H9 (cell line): ENCODE results near the gene MRGPRD. TPM values are rescaled to one million over a fixed set of nuclear protein-coding genes. Genes with fewer than 3 reads are reported as not detected.
A peak's percentile ranks its signal among the peaks of the same experiment; 100 is the strongest.

ENCODE experiments used
- DNase-seq: peaks from one replicate; pipeline ENCODE4 v3.0.0-alpha.2; 2017
- H2AFZ ChIP-seq: one replicate; pipeline ENCODE4 v1.6.1; 2013; ENCODE audit warnings: mild to moderate bottlenecking, low read length, control low read depth, moderate library complexity
- H2AK5ac ChIP-seq: 2 replicates; pipeline ENCODE4 v1.6.1; 2013; ENCODE audit warnings: low read length, control low read depth, mixed read lengths; ENCODE audit not compliant: insufficient read length
- H2BK120ac ChIP-seq: one replicate; pipeline ENCODE4 v1.6.1; 2013; ENCODE audit warnings: low read depth, mild to moderate bottlenecking, low read length, control low read depth, inconsistent platforms; ENCODE audit not compliant: poor library complexity, severe bottlenecking
- H2BK12ac ChIP-seq: 2 replicates; pipeline ENCODE4 v1.6.1; 2013; ENCODE audit warnings: low read length, control low read depth, mixed read lengths, low read depth; ENCODE audit not compliant: insufficient read length
- H2BK15ac ChIP-seq: 2 replicates; pipeline ENCODE4 v1.6.1; 2013; ENCODE audit warnings: low read depth, low read length, control low read depth
- H2BK20ac ChIP-seq: one replicate; pipeline ENCODE4 v1.6.1; 2013; ENCODE audit warnings: low read depth, mild to moderate bottlenecking, low read length, control low read depth, inconsistent platforms; ENCODE audit not compliant: poor library complexity, severe bottlenecking
- H2BK5ac ChIP-seq: 2 replicates; pipeline ENCODE4 v1.6.1; 2013; ENCODE audit warnings: low read length, control low read depth, mixed read lengths; ENCODE audit not compliant: insufficient read length
- H3K14ac ChIP-seq: 2 replicates; pipeline ENCODE4 v1.6.1; 2013; ENCODE audit warnings: low read length, control low read depth; ENCODE audit not compliant: insufficient read depth
- H3K18ac ChIP-seq: 2 replicates; pipeline ENCODE4 v1.6.1; 2013; ENCODE audit warnings: low read depth, mild to moderate bottlenecking, mixed read lengths, low read length, control low read depth; ENCODE audit not compliant: insufficient read length
- H3K23ac ChIP-seq: 2 replicates; pipeline ENCODE4 v1.6.1; 2013; ENCODE audit warnings: low read length, control low read depth, mixed read lengths, low read depth; ENCODE audit not compliant: insufficient read length
- H3K23me2 ChIP-seq: 2 replicates; pipeline ENCODE4 v1.6.1; 2013; ENCODE audit warnings: low read depth, mild to moderate bottlenecking, mixed read lengths, low read length, control low read depth; ENCODE audit not compliant: insufficient read length, poor library complexity, severe bottlenecking
- H3K27ac ChIP-seq: 2 replicates; pipeline ENCODE4 v1.5.1; 2013; ENCODE audit warnings: low read length, control low read depth, mixed read lengths, low read depth; ENCODE audit not compliant: insufficient read length
- H3K27me3 ChIP-seq: 2 replicates; pipeline ENCODE4 v1.6.1; 2013; ENCODE audit warnings: low read length, control low read depth, inconsistent platforms; ENCODE audit not compliant: insufficient read depth
- H3K4ac ChIP-seq: 2 replicates; pipeline ENCODE4 v1.6.1; 2013; ENCODE audit warnings: low read depth, mild to moderate bottlenecking, control low read depth, inconsistent platforms, low read length, moderate library complexity
- H3K4me1 ChIP-seq: 2 replicates; pipeline ENCODE4 v1.6.1; 2013; ENCODE audit warnings: low read length, control low read depth, inconsistent platforms; ENCODE audit not compliant: insufficient read depth
- H3K4me2 ChIP-seq: 2 replicates; pipeline ENCODE4 v1.6.1; 2013; ENCODE audit warnings: low read length, control low read depth, mixed read lengths; ENCODE audit not compliant: insufficient read length, insufficient read depth
- H3K56ac ChIP-seq: 2 replicates; pipeline ENCODE4 v1.6.1; 2013; ENCODE audit warnings: low read depth, mild to moderate bottlenecking, mixed read lengths, low read length, control low read depth; ENCODE audit not compliant: insufficient read length
- H3K79me1 ChIP-seq: 2 replicates; pipeline ENCODE4 v1.6.1; 2013; ENCODE audit warnings: low read depth, mild to moderate bottlenecking, moderate library complexity, low read length, control low read depth, inconsistent platforms; ENCODE audit not compliant: insufficient read depth, poor library complexity, severe bottlenecking
- H3K79me2 ChIP-seq: 2 replicates; pipeline ENCODE4 v1.6.1; 2013; ENCODE audit warnings: low read length, control low read depth, inconsistent platforms; ENCODE audit not compliant: insufficient read depth
- H3K9ac ChIP-seq: 2 replicates; pipeline ENCODE4 v1.6.1; 2013; ENCODE audit warnings: low read length, control low read depth, mixed read lengths; ENCODE audit not compliant: insufficient read length; ENCODE audit errors: extremely low read depth
- H3K9me3 ChIP-seq: one replicate; pipeline ENCODE4 v1.6.1; 2013; ENCODE audit warnings: low read depth, low read length, inconsistent platforms; ENCODE audit not compliant: control insufficient read depth
- H3T11ph ChIP-seq: one replicate; pipeline ENCODE4 v1.6.1; 2013; ENCODE audit warnings: mild to moderate bottlenecking, low read length, control low read depth, inconsistent platforms
- H4K20me1 ChIP-seq: one replicate; pipeline ENCODE4 v1.6.1; 2013; ENCODE audit not compliant: control insufficient read depth, insufficient read length, insufficient read depth
- H4K5ac ChIP-seq: 2 replicates; pipeline ENCODE4 v1.6.1; 2013; ENCODE audit warnings: low read depth, mild to moderate bottlenecking, mixed read lengths, low read length, control low read depth; ENCODE audit not compliant: insufficient read length
- H4K8ac ChIP-seq: replicated peaks from 2 replicates; pipeline ENCODE4 v1.6.1; 2013; ENCODE audit warnings: low read length, control low read depth, mixed read lengths, low read depth; ENCODE audit not compliant: insufficient read length
- H4K91ac ChIP-seq: 2 replicates; pipeline ENCODE4 v1.6.1; 2013; ENCODE audit warnings: low read depth, mild to moderate bottlenecking, moderate library complexity, mixed read lengths, low read length, control low read depth; ENCODE audit not compliant: insufficient read length
- H3K27ac Mint-ChIP-seq, 3 experiments: 2 replicates in 2 of 3; 3 replicates in 1 of 3; pipeline ENCODE4 v1.8.0; 2020 to 2021; ENCODE audit warnings: mixed read lengths in 3 of 3, mild to moderate bottlenecking in 1 of 3, moderate library complexity in 1 of 3
- H3K27me3 Mint-ChIP-seq: 2 replicates; pipeline ENCODE4 v1.8.0; 2021; ENCODE audit warnings: low read depth, mild to moderate bottlenecking, moderate library complexity, mixed read lengths
- H3K36me3 Mint-ChIP-seq, 3 experiments: 2 replicates in 2 of 3; 3 replicates in 1 of 3; pipeline ENCODE4 v1.8.0; 2020 to 2021; ENCODE audit warnings: low read depth in 3 of 3, mixed read lengths in 3 of 3; ENCODE audit not compliant: insufficient read depth in 1 of 3
- H3K4me1 Mint-ChIP-seq, 2 experiments: 2 replicates each; pipeline ENCODE4 v1.8.0; 2020; ENCODE audit warnings: mixed read lengths in 2 of 2
- H3K4me3 Mint-ChIP-seq, 2 experiments: 2 replicates in 1 of 2; 3 replicates in 1 of 2; pipeline ENCODE4 v1.8.0; 2020 to 2021; ENCODE audit warnings: mild to moderate bottlenecking in 2 of 2, mixed read lengths in 2 of 2, moderate library complexity in 1 of 2
- H3K9me3 Mint-ChIP-seq, 2 experiments: 2 replicates in 1 of 2; 3 replicates in 1 of 2; pipeline ENCODE4 v1.8.0; 2020; ENCODE audit warnings: mild to moderate bottlenecking in 2 of 2, mixed read lengths in 2 of 2, moderate library complexity in 1 of 2
- CTCF ChIP-seq: fragments of 200-600 bp; sonication (generic); conservative IDR thresholded peaks from 3 replicates; pipeline ENCODE4 v1.8.0; 2021; ENCODE audit warnings: antibody characterized with exemption, mild to moderate bottlenecking
- WGBS: extraction: QIAGEN DNeasy Blood & Tissue Kit; methylation state at CpG from one replicate; pipeline ENCODE4 v1.1.7; 2013; ENCODE audit warnings: missing lambda C conversion rate, low lambda C conversion rate, mixed read lengths; ENCODE audit not compliant: insufficient read length; ENCODE audit errors: extremely low coverage; 5-methylcytosine and 5-hydroxymethylcytosine counted together
- total RNA-seq: library from RNA; stranded (reverse); gene quantifications from 2 replicates; pipeline ENCODE4 v1.2.1, GENCODE V29; 2021

The MRGPRD gene
- total RNA-seq, 1 experiment from 2014 or later: not detected

GRCh38 chr11:68968306-68969250 is 12.2 kb downstream of the MRGPRD start:
- no peaks in the 10 kb centered on the region for H4K20me1 ChIP-seq
- H2BK120ac ChIP-seq: no peak overlapping the region
- peak; percentile 50 for DNase-seq
- no peak overlapping the region for H4K8ac ChIP-seq
- Mint-ChIP-seq H3K27ac (no peak overlapping the region; a peak in 1 of 7 replicates), H3K9me3 (peaks cover 2 to 3% of the 10 kb centered on the region in 2 experiments; a peak in 1 of 5 replicates), H3K4me3 (no peak overlapping the region), H3K4me1 (peaks cover 2 to 4% of the 10 kb centered on the region in 2 experiments; a peak in 2 of 4 replicates), H3K27me3 (peaks cover 11% of the 10 kb centered on the region), H3K36me3 (no peaks in the 10 kb centered on the region; a peak in 1 of 7 replicates)
- no peak overlapping the region for H3K18ac ChIP-seq
- H3K23me2 ChIP-seq: peaks cover 2% of the 10 kb centered on the region
- H3K14ac ChIP-seq: no peak overlapping the region
- no peak overlapping the region for H3K27ac ChIP-seq
- H4K91ac ChIP-seq: no peak overlapping the region
- H2AK5ac ChIP-seq: no peak overlapping the region
- H2BK15ac ChIP-seq: no peak overlapping the region
- H3T11ph ChIP-seq: no peak overlapping the region
- H3K79me2 ChIP-seq: no peaks in the 10 kb centered on the region
- 0 out of 3 replicates have a peak, but pooled peaks have one; percentile 15 for TF ChIP-seq CTCF
- WGBS: no CpG with 5 or more reads among the region's 29 CpGs
- H2BK20ac ChIP-seq: no peak overlapping the region
- H2BK5ac ChIP-seq: no peak overlapping the region
- no peak overlapping the region for H3K9ac ChIP-seq
- H3K79me1 ChIP-seq: no peaks in the 10 kb centered on the region
- no peak overlapping the region for H2AFZ ChIP-seq
- H3K23ac ChIP-seq: no peak overlapping the region
- no peak overlapping the region for H3K4ac ChIP-seq
- no peak overlapping the region for H2BK12ac ChIP-seq
- H4K5ac ChIP-seq: no peak overlapping the region
- no peaks in the 10 kb centered on the region for H3K27me3 ChIP-seq
- no peaks in the 10 kb centered on the region for H3K9me3 ChIP-seq
- no peak overlapping the region for H3K4me2 ChIP-seq
- no peaks in the 10 kb centered on the region for H3K4me1 ChIP-seq
- H3K56ac ChIP-seq: no peak overlapping the region
